IMR-90 (cell line): ENCODE results near the gene LDHAL6B. TPM values are rescaled to one million over a fixed set of nuclear protein-coding genes. Genes with fewer than 3 reads are reported as not detected.

Source experiments
- ATAC-seq: fragments of 200-7000 bp; cut with Tn5 transposase; 2 replicates; pipeline ENCODE4 v1.9.1; 2020; ENCODE audit warnings: low read depth, mild to moderate bottlenecking, moderate library complexity
- BruUV-seq: library from RNA; stranded (reverse); fragments of 400-500 nt; replicated peaks from 2 replicates; lab custom pipeline; 2021; lab: Mats Ljungman, UMichigan
- CTCF ChIA-PET: fragments of 300-600 bp; formaldehyde crosslinking; extraction: SDS; loops from one replicate; lab custom pipeline; 2021; ENCODE audit warnings: antibody characterized with exemption; lab: Yijun Ruan, JAX
- POLR2A ChIA-PET: fragments of 300-600 bp; sonication (Branson Sonifier 250); formaldehyde crosslinking; loops from one replicate; lab custom pipeline; 2022; ENCODE audit warnings: antibody characterized with exemption; ENCODE audit not compliant: unreplicated experiment; lab: Charles Lee
- DNase-seq: peaks from one replicate; pipeline ENCODE4 v3.0.0; 2013
- H2AFZ ChIP-seq: replicated peaks from 2 replicates; pipeline ENCODE3; 2013; ENCODE audit warnings: low read length, mild to moderate bottlenecking; ENCODE audit not compliant: poor library complexity
- H2AK5ac ChIP-seq: 2 replicates; pipeline ENCODE4 v1.6.1; 2013; ENCODE audit warnings: low read depth, low read length, inconsistent platforms
- H2AK9ac ChIP-seq: replicated peaks from 2 replicates; pipeline ENCODE3; 2013; ENCODE audit warnings: mild to moderate bottlenecking, low read depth, low read length, moderate library complexity; ENCODE audit not compliant: poor library complexity
- H2BK120ac ChIP-seq: 2 replicates; pipeline ENCODE4 v1.6.1; 2013; ENCODE audit warnings: low read depth, low read length, inconsistent platforms
- H2BK15ac ChIP-seq: 3 replicates; pipeline ENCODE4 v1.6.1; 2013; ENCODE audit warnings: low read depth, low read length, inconsistent platforms
- H2BK20ac ChIP-seq: 2 replicates; pipeline ENCODE4 v1.6.1; 2013; ENCODE audit warnings: low read depth, mild to moderate bottlenecking, inconsistent platforms, low read length, moderate library complexity
- H2BK5ac ChIP-seq: 2 replicates; pipeline ENCODE4 v1.6.1; 2013; ENCODE audit warnings: mild to moderate bottlenecking, low read depth, low read length, inconsistent platforms; ENCODE audit not compliant: poor library complexity, severe bottlenecking
- H3K14ac ChIP-seq: replicated peaks from 2 replicates; pipeline ENCODE4 v1.6.1; 2013; ENCODE audit warnings: low read depth, low read length, inconsistent platforms
- H3K18ac ChIP-seq: 2 replicates; pipeline ENCODE4 v1.6.1; 2013; ENCODE audit warnings: low read depth, low read length, control low read depth
- H3K23ac ChIP-seq: 2 replicates; pipeline ENCODE4 v1.6.1; 2013; ENCODE audit warnings: low read depth, low read length, inconsistent platforms
- H3K27ac ChIP-seq: 2 replicates; pipeline ENCODE4 v1.5.1; 2013; ENCODE audit warnings: mild to moderate bottlenecking, control low read depth, low read length; ENCODE audit not compliant: insufficient read depth
- H3K27me3 ChIP-seq: 2 replicates; pipeline ENCODE4 v1.6.1; 2013; ENCODE audit warnings: low read length; ENCODE audit not compliant: control insufficient read depth, insufficient read depth
- H3K36me3 ChIP-seq: 2 replicates; pipeline ENCODE4 v1.6.1; 2013; ENCODE audit warnings: low read length, mixed read lengths; ENCODE audit not compliant: control insufficient read depth, insufficient read depth
- H3K4ac ChIP-seq: 2 replicates; pipeline ENCODE4 v1.6.1; 2013; ENCODE audit warnings: low read depth, low read length, inconsistent platforms
- H3K4me1 ChIP-seq: 2 replicates; pipeline ENCODE4 v1.6.1; 2013; ENCODE audit warnings: low read length, mixed read lengths; ENCODE audit not compliant: control insufficient read depth, insufficient read depth
- H3K4me2 ChIP-seq: 2 replicates; pipeline ENCODE4 v1.6.1; 2013; ENCODE audit warnings: low read depth, mild to moderate bottlenecking, control low read depth, low read length, moderate library complexity
- H3K4me3 ChIP-seq: 2 replicates; pipeline ENCODE4 v1.5.1; 2013; ENCODE audit warnings: low read depth, mild to moderate bottlenecking, control low read depth, low read length, moderate library complexity; ENCODE audit not compliant: insufficient read depth
- H3K56ac ChIP-seq: 2 replicates; pipeline ENCODE4 v1.6.1; 2013; ENCODE audit warnings: low read length, inconsistent platforms; ENCODE audit not compliant: insufficient read depth; ENCODE audit errors: extremely low read depth
- H3K79me1 ChIP-seq, 2 experiments: 2 replicates each; pipeline ENCODE4 v1.6.1; 2013; ENCODE audit warnings: low read length in 2 of 2, inconsistent platforms in 1 of 2, low read depth in 1 of 2
- H3K9ac ChIP-seq: 2 replicates; pipeline ENCODE4 v1.6.1; 2013; ENCODE audit warnings: low read depth, low read length, control low read depth
- H3K9me1 ChIP-seq: 2 replicates; pipeline ENCODE4 v1.6.1; 2013; ENCODE audit warnings: low read length, inconsistent platforms; ENCODE audit not compliant: insufficient read depth
- H3K9me3 ChIP-seq: 2 replicates; pipeline ENCODE4 v1.6.1; 2013; ENCODE audit warnings: low read length; ENCODE audit not compliant: control insufficient read depth, insufficient read depth
- H4K20me1 ChIP-seq: 2 replicates; pipeline ENCODE4 v1.6.1; 2013; ENCODE audit warnings: low read length, inconsistent platforms; ENCODE audit not compliant: insufficient read depth
- H4K5ac ChIP-seq: 2 replicates; pipeline ENCODE4 v1.6.1; 2013; ENCODE audit warnings: mild to moderate bottlenecking, low read depth, low read length, control low read depth
- H4K8ac ChIP-seq, 2 experiments: 2 replicates each; pipeline ENCODE4 v1.6.1; 2013; ENCODE audit warnings: low read depth in 2 of 2, low read length in 2 of 2, control low read depth in 1 of 2, inconsistent platforms in 1 of 2
- H4K91ac ChIP-seq: 2 replicates; pipeline ENCODE4 v1.6.1; 2013; ENCODE audit warnings: low read depth, low read length, inconsistent platforms; ENCODE audit not compliant: insufficient read depth
- CEBPB ChIP-seq: IDR thresholded peaks from 2 replicates; pipeline ENCODE4 v1.6.1; 2012; ENCODE audit warnings: low read depth, low read length, improper control_type of control experiment
- WGBS, 2 experiments: methylation state at CpG; one replicate each; pipeline versions ENCODE4 v1.1.5 to v1.1.7; 2013; ENCODE audit warnings: missing lambda C conversion rate in 2 of 2; ENCODE audit not compliant: insufficient read length in 1 of 2; ENCODE audit errors: extremely low coverage in 2 of 2; 5-methylcytosine and 5-hydroxymethylcytosine counted together
- dilution Hi-C: fragments of 300-500 bp; cut with HindIII; formaldehyde crosslinking; loops from one replicate; pipeline ENCODE4 v1.14.3; 2018; ENCODE audit warnings: low sequenced_read_pairs; ENCODE audit not compliant: unreplicated experiment
- in situ Hi-C: fragments of 300-500 bp; cut with MboI; formaldehyde crosslinking; loops from 3 replicates; pipeline ENCODE4 v1.14.3; 2019; ENCODE audit warnings: low sequenced_read_pairs, inconsistent platforms, mixed read lengths
- intact Hi-C: fragments of 100-400 bp; cut with micrococcal nuclease; formaldehyde crosslinking; loops from 2 replicates; pipeline ENCODE4 v1.10.0; 2022
- polyA plus RNA-seq, 3 experiments: library from polyadenylated mRNA; depleted of rRNA; stranded (reverse); fragments of >200 nt; gene quantifications; 2 replicates each; pipeline ENCODE4 v1.2.3, GENCODE V29; 2012; ENCODE audit warnings: low replicate concordance in 1 of 3
- total RNA-seq: library from RNA; depleted of rRNA; stranded (reverse); fragments of >200 nt; gene quantifications from 2 replicates; pipeline ENCODE4 v1.2.3, GENCODE V29; 2012
- TF ChIP-seq, protein P1 (sequence below): fragments of 150-350 bp; IDR thresholded peaks from 2 replicates; pipeline ENCODE4 v1.6.1; 2017; ENCODE audit warnings: mild to moderate bottlenecking, antibody characterized with exemption, low read length, low read depth

The LDHAL6B gene
- total and polyA plus RNA-seq, 2 of the 4 experiments (the other 2 are of a cell fraction) = not detected

DNA sequence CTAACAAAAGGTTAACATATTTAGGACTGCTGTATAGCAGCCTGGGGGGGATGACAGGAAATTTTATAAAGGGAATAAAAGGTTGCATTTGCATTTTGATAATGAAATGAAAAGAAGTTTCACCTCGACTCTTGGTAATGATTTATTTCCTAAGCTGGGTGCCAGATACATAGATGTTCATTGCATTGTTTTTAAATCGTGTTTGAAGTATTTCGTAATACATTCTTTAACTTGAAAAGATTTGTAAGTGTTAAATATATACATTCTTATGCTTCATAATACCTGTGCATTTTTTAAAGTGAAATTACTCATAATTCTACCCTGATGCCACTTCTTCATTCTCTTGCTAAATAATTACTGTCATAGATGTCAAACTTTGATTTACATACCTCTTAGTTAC, 22.8 kb downstream of the LDHAL6B start:
- Histone ChIP-seq H4K91ac (no peak overlapping the region), H3K27me3 (no peaks in the 10 kb centered on the region), H3K79me1 (peaks cover 23 to 34% of the 10 kb centered on the region in 2 experiments), H3K27ac (no peak overlapping the region), H3K9me1 (peaks cover 15% of the 10 kb centered on the region), H3K18ac (no peak overlapping the region), H2BK20ac (no peak overlapping the region), H4K8ac (no peak overlapping the region), H3K9ac (no peak overlapping the region), H3K56ac (no peak overlapping the region), H3K23ac (no peak overlapping the region), H4K5ac (no peak overlapping the region), H2BK15ac (no peak overlapping the region), H2AFZ (no peak overlapping the region), H3K36me3 (peaks cover 11% of the 10 kb centered on the region; the same call in 1 of the 2 replicates), H3K9me3 (no peaks in the 10 kb centered on the region), H3K4me1 (peaks cover 7% of the 10 kb centered on the region), H3K14ac (no peak overlapping the region), H4K20me1 (peaks cover 6% of the 10 kb centered on the region; the same call in 1 of the 2 replicates), H2BK5ac (no peak overlapping the region), H2BK120ac (no peak overlapping the region), H2AK9ac (no peak overlapping the region), H2AK5ac (no peak overlapping the region), H3K4me3 (no peak overlapping the region), H3K4ac (no peak overlapping the region), H3K4me2 (no peak overlapping the region)
- intact Hi-C loops (no loop called here), dilution Hi-C loops (no loop called here), in situ Hi-C loops (no loop called here)
- peak; percentile 86 for TF ChIP-seq CEBPB
- TF ChIP-seq, protein P1, sequence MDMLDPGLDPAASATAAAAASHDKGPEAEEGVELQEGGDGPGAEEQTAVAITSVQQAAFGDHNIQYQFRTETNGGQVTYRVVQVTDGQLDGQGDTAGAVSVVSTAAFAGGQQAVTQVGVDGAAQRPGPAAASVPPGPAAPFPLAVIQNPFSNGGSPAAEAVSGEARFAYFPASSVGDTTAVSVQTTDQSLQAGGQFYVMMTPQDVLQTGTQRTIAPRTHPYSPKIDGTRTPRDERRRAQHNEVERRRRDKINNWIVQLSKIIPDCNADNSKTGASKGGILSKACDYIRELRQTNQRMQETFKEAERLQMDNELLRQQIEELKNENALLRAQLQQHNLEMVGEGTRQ = no peak
- ChIA-PET CTCF (no interaction called here), POLR2A (no interaction called here)
- no TSS peak for BruUV-seq
- ATAC-seq = no peak
- no CpG with 5 or more reads among the region's 3 CpGs for WGBS, 2 experiments
- DNase-seq = no peak
